ENCODE measurements around the gene ITGAE. TPM values are rescaled to one million over a fixed set of nuclear protein-coding genes. Genes with fewer than 3 reads are reported as not detected.

ITGAE gene
- total RNA-seq, 1 experiment from 2014 or later: 20.9 TPM

DNA sequence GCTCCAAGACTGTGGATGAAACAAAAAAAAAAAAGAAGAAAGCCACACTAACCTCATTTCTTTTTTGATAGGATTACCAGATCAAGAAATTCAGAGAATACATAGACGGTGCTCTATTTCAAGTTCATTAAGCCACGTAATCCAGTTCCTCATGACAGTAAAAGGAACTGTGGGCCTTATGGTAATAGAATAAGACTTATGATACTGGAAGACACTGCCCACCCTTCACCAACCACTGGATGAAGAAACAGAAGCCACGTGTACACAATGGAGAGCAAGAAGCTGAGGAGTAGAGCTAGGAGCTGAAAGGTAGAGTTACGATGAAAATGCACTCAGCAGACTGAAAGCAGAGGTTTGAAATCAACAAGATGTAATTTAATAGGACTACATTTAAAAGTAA is 33.8 kb upstream of the ITGAE start:
- Histone ChIP-seq H3K4me3 (ENCODE audit: low read depth in 2 of 2, low read length in 2 of 2) (no peak overlapping the region), H3K27me3 (ENCODE audit: control insufficient read depth, insufficient read depth, low read length) (no peaks in the 10 kb centered on the region), H3K9me3 (ENCODE audit: control insufficient read depth, insufficient read depth, low read depth, low read length) (no peaks in the 10 kb centered on the region), H3K4me1 (ENCODE audit: control insufficient read depth, insufficient read depth, low read length) (no peaks in the 10 kb centered on the region), H3K27ac (ENCODE audit: low read length) (no peak overlapping the region), H3K36me3 (ENCODE audit: control insufficient read depth, insufficient read depth, low read length) (peaks cover 12% of the 10 kb centered on the region)
- POLR2A ChIA-PET: no interaction called here
- BruUV-seq (replicated peaks): no TSS peak
- ATAC-seq: no peak
- no peak for DNase-seq (ENCODE audit: low read depth, low spot score)
- intact Hi-C loops (cut with micrococcal nuclease; ENCODE audit: unreplicated experiment) (no loop called here), in situ Hi-C loops (cut with HindIII; ENCODE audit: low pct_unique_long_range_greater_than_20kb, low sequenced_read_pairs) (no loop called here)
- TF ChIP-seq TCF7L2 (IDR thresholded peaks at IDR 0.05; ENCODE audit: low read depth, low read length) (no peak), POLR2AphosphoS5 (IDR thresholded peaks at IDR 0.05; ENCODE audit: low read depth, low read length) (no peak), SIN3A (IDR thresholded peaks at IDR 0.05; ENCODE audit: borderline replicate concordance, insufficient read depth, low read depth, low read length) (no peak)
- TF ChIP-seq, protein P1, sequence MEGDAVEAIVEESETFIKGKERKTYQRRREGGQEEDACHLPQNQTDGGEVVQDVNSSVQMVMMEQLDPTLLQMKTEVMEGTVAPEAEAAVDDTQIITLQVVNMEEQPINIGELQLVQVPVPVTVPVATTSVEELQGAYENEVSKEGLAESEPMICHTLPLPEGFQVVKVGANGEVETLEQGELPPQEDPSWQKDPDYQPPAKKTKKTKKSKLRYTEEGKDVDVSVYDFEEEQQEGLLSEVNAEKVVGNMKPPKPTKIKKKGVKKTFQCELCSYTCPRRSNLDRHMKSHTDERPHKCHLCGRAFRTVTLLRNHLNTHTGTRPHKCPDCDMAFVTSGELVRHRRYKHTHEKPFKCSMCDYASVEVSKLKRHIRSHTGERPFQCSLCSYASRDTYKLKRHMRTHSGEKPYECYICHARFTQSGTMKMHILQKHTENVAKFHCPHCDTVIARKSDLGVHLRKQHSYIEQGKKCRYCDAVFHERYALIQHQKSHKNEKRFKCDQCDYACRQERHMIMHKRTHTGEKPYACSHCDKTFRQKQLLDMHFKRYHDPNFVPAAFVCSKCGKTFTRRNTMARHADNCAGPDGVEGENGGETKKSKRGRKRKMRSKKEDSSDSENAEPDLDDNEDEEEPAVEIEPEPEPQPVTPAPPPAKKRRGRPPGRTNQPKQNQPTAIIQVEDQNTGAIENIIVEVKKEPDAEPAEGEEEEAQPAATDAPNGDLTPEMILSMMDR (IDR thresholded peaks at IDR 0.05): no peak
- TF ChIP-seq, protein P2, sequence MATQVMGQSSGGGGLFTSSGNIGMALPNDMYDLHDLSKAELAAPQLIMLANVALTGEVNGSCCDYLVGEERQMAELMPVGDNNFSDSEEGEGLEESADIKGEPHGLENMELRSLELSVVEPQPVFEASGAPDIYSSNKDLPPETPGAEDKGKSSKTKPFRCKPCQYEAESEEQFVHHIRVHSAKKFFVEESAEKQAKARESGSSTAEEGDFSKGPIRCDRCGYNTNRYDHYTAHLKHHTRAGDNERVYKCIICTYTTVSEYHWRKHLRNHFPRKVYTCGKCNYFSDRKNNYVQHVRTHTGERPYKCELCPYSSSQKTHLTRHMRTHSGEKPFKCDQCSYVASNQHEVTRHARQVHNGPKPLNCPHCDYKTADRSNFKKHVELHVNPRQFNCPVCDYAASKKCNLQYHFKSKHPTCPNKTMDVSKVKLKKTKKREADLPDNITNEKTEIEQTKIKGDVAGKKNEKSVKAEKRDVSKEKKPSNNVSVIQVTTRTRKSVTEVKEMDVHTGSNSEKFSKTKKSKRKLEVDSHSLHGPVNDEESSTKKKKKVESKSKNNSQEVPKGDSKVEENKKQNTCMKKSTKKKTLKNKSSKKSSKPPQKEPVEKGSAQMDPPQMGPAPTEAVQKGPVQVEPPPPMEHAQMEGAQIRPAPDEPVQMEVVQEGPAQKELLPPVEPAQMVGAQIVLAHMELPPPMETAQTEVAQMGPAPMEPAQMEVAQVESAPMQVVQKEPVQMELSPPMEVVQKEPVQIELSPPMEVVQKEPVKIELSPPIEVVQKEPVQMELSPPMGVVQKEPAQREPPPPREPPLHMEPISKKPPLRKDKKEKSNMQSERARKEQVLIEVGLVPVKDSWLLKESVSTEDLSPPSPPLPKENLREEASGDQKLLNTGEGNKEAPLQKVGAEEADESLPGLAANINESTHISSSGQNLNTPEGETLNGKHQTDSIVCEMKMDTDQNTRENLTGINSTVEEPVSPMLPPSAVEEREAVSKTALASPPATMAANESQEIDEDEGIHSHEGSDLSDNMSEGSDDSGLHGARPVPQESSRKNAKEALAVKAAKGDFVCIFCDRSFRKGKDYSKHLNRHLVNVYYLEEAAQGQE (IDR thresholded peaks at IDR 0.05; ENCODE audit: insufficient read depth in 1 of 2, low read depth in 2 of 2, low read length in 1 of 2): no peak
- CTCF ChIA-PET: interaction anchor here (0.6 kb wide), 1 partner anchor 97 kb away, joined by 3 read pairs; no protein-coding TSS in a partner anchor

DNA sequence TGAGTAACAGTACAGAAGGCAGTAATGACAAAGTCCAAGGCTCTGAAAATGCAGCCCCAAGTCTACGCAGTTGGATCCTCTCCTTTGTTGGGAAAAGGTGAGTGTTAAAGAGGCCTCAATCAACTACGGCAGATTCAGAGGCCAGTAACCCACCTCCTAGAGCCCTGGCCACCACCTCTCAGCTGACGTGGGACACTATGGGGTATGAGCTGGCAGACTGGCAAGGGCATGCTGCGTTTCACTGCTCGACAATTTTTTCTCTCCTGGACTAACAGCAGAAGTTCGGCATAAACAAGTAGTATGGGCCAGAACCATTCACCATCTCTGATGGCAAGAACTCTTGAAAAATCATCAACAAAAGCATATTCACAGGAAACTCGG is 27.9 kb upstream of the ITGAE start:
- intact Hi-C loops (cut with micrococcal nuclease; ENCODE audit: unreplicated experiment): loop anchor here (5.0 kb wide), 1 partner anchor 97 kb away; no protein-coding TSS in a partner anchor
- Histone ChIP-seq H3K27ac (ENCODE audit: low read length) (no peak overlapping the region), H3K4me3 (ENCODE audit: low read depth in 2 of 2, low read length in 2 of 2) (no peak overlapping the region), H3K27me3 (ENCODE audit: control insufficient read depth, insufficient read depth, low read length) (no peaks in the 10 kb centered on the region), H3K36me3 (ENCODE audit: control insufficient read depth, insufficient read depth, low read length) (peaks cover 12% of the 10 kb centered on the region), H3K4me1 (ENCODE audit: control insufficient read depth, insufficient read depth, low read length) (no peaks in the 10 kb centered on the region), H3K9me3 (ENCODE audit: control insufficient read depth, insufficient read depth, low read depth, low read length) (no peaks in the 10 kb centered on the region)
- TF ChIP-seq, protein P2 (IDR thresholded peaks at IDR 0.05; ENCODE audit: insufficient read depth in 1 of 2, low read depth in 2 of 2, low read length in 1 of 2): no peak
- TF ChIP-seq POLR2AphosphoS5 (IDR thresholded peaks at IDR 0.05; ENCODE audit: low read depth, low read length) (no peak), TCF7L2 (IDR thresholded peaks at IDR 0.05; ENCODE audit: low read depth, low read length) (no peak), SIN3A (IDR thresholded peaks at IDR 0.05; ENCODE audit: borderline replicate concordance, insufficient read depth, low read depth, low read length) (no peak)
- TF ChIP-seq, protein P1 (IDR thresholded peaks at IDR 0.05): no peak
- BruUV-seq (replicated peaks): no TSS peak
- CTCF ChIA-PET: no interaction called here
- POLR2A ChIA-PET: no interaction called here
- in situ Hi-C loops (cut with HindIII; ENCODE audit: low pct_unique_long_range_greater_than_20kb, low sequenced_read_pairs): no loop called here
- DNase-seq (ENCODE audit: low read depth, low spot score): no peak
- ATAC-seq: no peak

Measured in Panc1 (cell line).